Measurements from ENCODE around the gene DDC.

Gene DDC

GRCh38 chr7:50448823-50449222 lies 116.4 kb downstream of the DDC start:
- H3K4me3 ChIP-seq (ENCODE audit: low read depth, low read length) = peak overlapping the region; percentile 80
- DNase-seq (ENCODE audit: low read depth) = peak; percentile 34
- TF ChIP-seq, protein P1, sequence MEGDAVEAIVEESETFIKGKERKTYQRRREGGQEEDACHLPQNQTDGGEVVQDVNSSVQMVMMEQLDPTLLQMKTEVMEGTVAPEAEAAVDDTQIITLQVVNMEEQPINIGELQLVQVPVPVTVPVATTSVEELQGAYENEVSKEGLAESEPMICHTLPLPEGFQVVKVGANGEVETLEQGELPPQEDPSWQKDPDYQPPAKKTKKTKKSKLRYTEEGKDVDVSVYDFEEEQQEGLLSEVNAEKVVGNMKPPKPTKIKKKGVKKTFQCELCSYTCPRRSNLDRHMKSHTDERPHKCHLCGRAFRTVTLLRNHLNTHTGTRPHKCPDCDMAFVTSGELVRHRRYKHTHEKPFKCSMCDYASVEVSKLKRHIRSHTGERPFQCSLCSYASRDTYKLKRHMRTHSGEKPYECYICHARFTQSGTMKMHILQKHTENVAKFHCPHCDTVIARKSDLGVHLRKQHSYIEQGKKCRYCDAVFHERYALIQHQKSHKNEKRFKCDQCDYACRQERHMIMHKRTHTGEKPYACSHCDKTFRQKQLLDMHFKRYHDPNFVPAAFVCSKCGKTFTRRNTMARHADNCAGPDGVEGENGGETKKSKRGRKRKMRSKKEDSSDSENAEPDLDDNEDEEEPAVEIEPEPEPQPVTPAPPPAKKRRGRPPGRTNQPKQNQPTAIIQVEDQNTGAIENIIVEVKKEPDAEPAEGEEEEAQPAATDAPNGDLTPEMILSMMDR (IDR thresholded peaks at IDR 0.05; ENCODE audit: insufficient read depth, low read depth, low read length, missing control alignments) = no peak

- DNase-seq (ENCODE audit: low read depth) = peak; percentile 70
- TF ChIP-seq, protein P1 (IDR thresholded peaks at IDR 0.05; ENCODE audit: insufficient read depth, low read depth, low read length, missing control alignments) = no peak
- no peak overlapping the region for H3K4me3 ChIP-seq (ENCODE audit: low read depth, low read length)
Observed at GRCh38 chr7:50446542-50446960, 118.7 kb downstream of the DDC start.

GRCh38 chr7:50436133-50436806 lies 128.9 kb downstream of the DDC start:
- TF ChIP-seq, protein P1 (IDR thresholded peaks at IDR 0.05; ENCODE audit: insufficient read depth, low read depth, low read length, missing control alignments) = no peak
- no peak for DNase-seq (ENCODE audit: low read depth)
- H3K4me3 ChIP-seq (ENCODE audit: low read depth, low read length) = no peak overlapping the region

- TF ChIP-seq, protein P1 (IDR thresholded peaks at IDR 0.05; ENCODE audit: insufficient read depth, low read depth, low read length, missing control alignments) = no peak
- DNase-seq (ENCODE audit: low read depth) = no peak
- no peak overlapping the region for H3K4me3 ChIP-seq (ENCODE audit: low read depth, low read length)
Observed at GRCh38 chr7:50431722-50432305, 133.4 kb downstream of the DDC start.

DNA sequence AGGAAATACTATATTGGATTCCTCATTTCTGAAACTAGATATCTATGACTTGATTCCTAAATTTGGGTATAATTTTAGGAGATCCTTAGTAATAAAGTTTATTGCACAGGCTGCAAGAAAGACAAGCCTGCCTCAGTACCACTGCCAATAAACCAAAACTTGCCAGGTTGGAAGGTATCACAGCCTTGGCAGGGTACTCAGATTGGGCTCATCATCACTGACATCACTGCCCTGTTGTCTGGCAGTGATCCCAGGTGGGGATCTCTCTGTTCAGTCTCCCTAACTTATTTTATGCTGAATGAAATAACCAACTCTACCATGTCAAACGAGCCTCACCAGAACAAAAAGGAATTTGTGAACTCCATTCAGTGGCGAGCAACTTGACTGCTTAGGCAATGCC lies 133.9 kb downstream of the DDC start:
- no peak overlapping the region for H3K4me3 ChIP-seq (ENCODE audit: low read depth, low read length)
- TF ChIP-seq, protein P1 (IDR thresholded peaks at IDR 0.05; ENCODE audit: insufficient read depth, low read depth, low read length, missing control alignments) = no peak
- DNase-seq (ENCODE audit: low read depth) = no peak

GRCh38 chr7:50428911-50429310 lies 136.3 kb downstream of the DDC start:
- no peak overlapping the region for H3K4me3 ChIP-seq (ENCODE audit: low read depth, low read length)
- TF ChIP-seq, protein P1 (IDR thresholded peaks at IDR 0.05; ENCODE audit: insufficient read depth, low read depth, low read length, missing control alignments) = no peak
- no peak for DNase-seq (ENCODE audit: low read depth)

Data from GM12865 (cell line).